ENCODE results near the gene CAMTA1.

The CAMTA1 gene

DNA sequence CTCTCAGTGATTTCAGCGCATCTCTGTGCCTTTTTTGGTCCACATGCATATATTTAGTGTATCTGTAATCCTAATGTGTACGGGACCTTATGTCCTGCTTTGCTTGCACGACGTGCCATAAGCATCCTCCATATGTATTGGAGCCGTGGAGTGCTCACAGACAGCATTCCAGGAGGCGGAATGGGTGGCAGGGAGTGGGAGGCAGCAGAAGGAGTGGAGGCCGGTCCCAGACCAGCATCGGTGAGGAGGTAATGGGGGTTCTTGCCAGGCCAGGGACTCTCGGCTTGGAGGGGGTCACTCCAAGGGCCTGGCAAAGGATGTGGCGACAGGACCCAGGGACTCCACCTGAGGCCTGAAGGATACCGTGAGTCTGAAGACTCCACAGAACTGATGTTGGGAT, 185.0 kb downstream of the CAMTA1 start:
- no peak for ATAC-seq
- TF ChIP-seq ARNTL (CRISPR knock-in tag; IDR thresholded peaks at IDR 0.05; ENCODE audit: borderline replicate concordance, low read depth) (no peak), BACH2 (CRISPR knock-in tag; IDR thresholded peaks at IDR 0.05; ENCODE audit: borderline replicate concordance) (no peak), ZFP30 (CRISPR knock-in tag; IDR thresholded peaks at IDR 0.05) (no peak), POU6F1 (CRISPR knock-in tag; IDR thresholded peaks at IDR 0.05; ENCODE audit: borderline replicate concordance, low read depth) (no peak), PATZ1 (CRISPR knock-in tag; IDR thresholded peaks at IDR 0.05; ENCODE audit: borderline replicate concordance) (no peak), ISL1 (CRISPR knock-in tag; IDR thresholded peaks at IDR 0.05) (no peak), ZFP3 (CRISPR knock-in tag; IDR thresholded peaks at IDR 0.05) (no peak), ZNF565 (CRISPR knock-in tag; conservative IDR thresholded peaks at IDR 0.05; ENCODE audit: low read depth) (no peak), ZNF8 (CRISPR knock-in tag; IDR thresholded peaks at IDR 0.05) (no peak), CSDC2 (CRISPR knock-in tag; IDR thresholded peaks at IDR 0.05) (no peak), TCF4 (CRISPR knock-in tag; IDR thresholded peaks at IDR 0.05; ENCODE audit: borderline replicate concordance) (no peak), ZC3H10 (CRISPR knock-in tag; IDR thresholded peaks at IDR 0.05) (no peak), PPARA (CRISPR knock-in tag; IDR thresholded peaks at IDR 0.05; ENCODE audit: borderline replicate concordance) (no peak), ESRRG (CRISPR knock-in tag; IDR thresholded peaks at IDR 0.05) (no peak)
- TF ChIP-seq, protein P1, sequence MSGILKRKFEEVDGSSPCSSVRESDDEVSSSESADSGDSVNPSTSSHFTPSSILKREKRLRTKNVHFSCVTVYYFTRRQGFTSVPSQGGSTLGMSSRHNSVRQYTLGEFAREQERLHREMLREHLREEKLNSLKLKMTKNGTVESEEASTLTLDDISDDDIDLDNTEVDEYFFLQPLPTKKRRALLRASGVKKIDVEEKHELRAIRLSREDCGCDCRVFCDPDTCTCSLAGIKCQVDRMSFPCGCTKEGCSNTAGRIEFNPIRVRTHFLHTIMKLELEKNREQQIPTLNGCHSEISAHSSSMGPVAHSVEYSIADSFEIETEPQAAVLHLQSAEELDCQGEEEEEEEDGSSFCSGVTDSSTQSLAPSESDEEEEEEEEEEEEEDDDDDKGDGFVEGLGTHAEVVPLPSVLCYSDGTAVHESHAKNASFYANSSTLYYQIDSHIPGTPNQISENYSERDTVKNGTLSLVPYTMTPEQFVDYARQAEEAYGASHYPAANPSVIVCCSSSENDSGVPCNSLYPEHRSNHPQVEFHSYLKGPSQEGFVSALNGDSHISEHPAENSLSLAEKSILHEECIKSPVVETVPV (CRISPR knock-in tag; IDR thresholded peaks at IDR 0.05), result no peak

DNA sequence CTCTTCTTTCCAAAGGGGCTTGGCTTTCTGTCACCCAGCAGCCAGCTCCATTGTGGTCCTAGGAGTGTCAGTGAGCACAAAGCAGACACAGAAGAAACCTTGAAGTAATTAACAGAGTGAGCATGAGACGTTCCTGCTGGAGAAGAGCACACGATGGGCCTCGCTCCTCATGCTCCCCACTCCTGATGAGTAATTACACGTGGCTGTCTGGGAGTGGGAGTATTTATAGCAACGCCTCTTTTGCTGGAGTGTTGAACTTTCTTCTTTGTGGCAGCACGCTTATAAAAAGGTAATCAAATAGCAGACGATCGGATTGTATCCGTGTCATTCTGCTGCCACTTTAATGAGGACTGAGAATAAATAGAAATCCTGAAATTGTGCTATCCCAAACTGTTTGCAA, 185.8 kb downstream of the CAMTA1 start:
- TF ChIP-seq TSHZ2 (CRISPR knock-in tag; IDR thresholded peaks at IDR 0.05) (no peak), ARNTL (CRISPR knock-in tag; IDR thresholded peaks at IDR 0.05; ENCODE audit: borderline replicate concordance, low read depth) (no peak), TCF4 (CRISPR knock-in tag; IDR thresholded peaks at IDR 0.05; ENCODE audit: borderline replicate concordance) (no peak), ISL1 (CRISPR knock-in tag; IDR thresholded peaks at IDR 0.05) (no peak), RARB (CRISPR knock-in tag; IDR thresholded peaks at IDR 0.05) (no peak), GLIS3 (CRISPR knock-in tag; IDR thresholded peaks at IDR 0.05) (no peak), ZFP30 (CRISPR knock-in tag; IDR thresholded peaks at IDR 0.05) (no peak), ZNF565 (CRISPR knock-in tag; conservative IDR thresholded peaks at IDR 0.05; ENCODE audit: low read depth) (no peak), PPARA (CRISPR knock-in tag; IDR thresholded peaks at IDR 0.05; ENCODE audit: borderline replicate concordance) (no peak), PATZ1 (CRISPR knock-in tag; IDR thresholded peaks at IDR 0.05; ENCODE audit: borderline replicate concordance) (no peak), BACH2 (CRISPR knock-in tag; IDR thresholded peaks at IDR 0.05; ENCODE audit: borderline replicate concordance) (no peak), ZFP3 (CRISPR knock-in tag; IDR thresholded peaks at IDR 0.05) (no peak), OSR1 (CRISPR knock-in tag; IDR thresholded peaks at IDR 0.05) (no peak), POU6F1 (CRISPR knock-in tag; IDR thresholded peaks at IDR 0.05; ENCODE audit: borderline replicate concordance, low read depth) (no peak), CSDC2 (CRISPR knock-in tag; IDR thresholded peaks at IDR 0.05) (no peak), ESRRG (CRISPR knock-in tag; IDR thresholded peaks at IDR 0.05) (no peak), ZC3H10 (CRISPR knock-in tag; IDR thresholded peaks at IDR 0.05) (no peak), ZNF8 (CRISPR knock-in tag; IDR thresholded peaks at IDR 0.05) (no peak), SNAI2 (CRISPR knock-in tag; IDR thresholded peaks at IDR 0.05) (no peak)
- TF ChIP-seq, protein P1 (CRISPR knock-in tag; IDR thresholded peaks at IDR 0.05), result no peak
- no peak for ATAC-seq
